ENCODE results near the gene FRMD3.
A peak's percentile ranks its signal among the peaks of the same experiment; 100 is the strongest.

The FRMD3 gene

GRCh38 chr9:83511051-83511450 lies 27.1 kb downstream of the FRMD3 start:
- no peak for TF ChIP-seq CTCF (IDR thresholded peaks at IDR 0.05)
- H3K9me3 Mint-ChIP-seq: peaks cover 6% of the 10 kb centered on the region
- no peak overlapping the region for H3K4me3 Mint-ChIP-seq
- H3K36me3 Mint-ChIP-seq (ENCODE audit: low read depth): peaks cover 4% of the 10 kb centered on the region
- H3K27ac Mint-ChIP-seq: no peak overlapping the region
- H3K27me3 Mint-ChIP-seq (ENCODE audit: low read depth, poor library complexity): peaks cover 8% of the 10 kb centered on the region
- H3K4me1 Mint-ChIP-seq: peaks cover 10% of the 10 kb centered on the region
- DNase-seq: no peak

- Mint-ChIP-seq H3K36me3 (ENCODE audit: low read depth) (peaks cover 4% of the 10 kb centered on the region), H3K27me3 (ENCODE audit: low read depth, poor library complexity) (peaks cover 3% of the 10 kb centered on the region), H3K4me1 (peaks cover 16% of the 10 kb centered on the region), H3K4me3 (no peak overlapping the region), H3K27ac (peak overlapping the region; percentile 3), H3K9me3 (no peaks in the 10 kb centered on the region)
- TF ChIP-seq CTCF (IDR thresholded peaks at IDR 0.05): no peak
- no peak for DNase-seq
Measured at GRCh38 chr9:83509402-83509801, 28.8 kb downstream of the FRMD3 start.

GRCh38 chr9:83508067-83508466 lies 30.1 kb downstream of the FRMD3 start:
- peaks cover 4% of the 10 kb centered on the region for H3K36me3 Mint-ChIP-seq (ENCODE audit: low read depth)
- peaks cover 3% of the 10 kb centered on the region for H3K27me3 Mint-ChIP-seq (ENCODE audit: low read depth, poor library complexity)
- H3K9me3 Mint-ChIP-seq: no peaks in the 10 kb centered on the region
- no peak overlapping the region for H3K4me3 Mint-ChIP-seq
- no peak for TF ChIP-seq CTCF (IDR thresholded peaks at IDR 0.05)
- DNase-seq: no peak
- H3K27ac Mint-ChIP-seq: no peak overlapping the region
- H3K4me1 Mint-ChIP-seq: peaks cover 16% of the 10 kb centered on the region

GRCh38 chr9:83505282-83505681 lies 32.9 kb downstream of the FRMD3 start:
- no peak overlapping the region for H3K4me3 Mint-ChIP-seq
- no peak for DNase-seq
- peaks cover 16% of the 10 kb centered on the region for H3K4me1 Mint-ChIP-seq
- peaks cover 3% of the 10 kb centered on the region for H3K27me3 Mint-ChIP-seq (ENCODE audit: low read depth, poor library complexity)
- no peak for TF ChIP-seq CTCF (IDR thresholded peaks at IDR 0.05)
- H3K36me3 Mint-ChIP-seq (ENCODE audit: low read depth): no peaks in the 10 kb centered on the region
- H3K27ac Mint-ChIP-seq: no peak overlapping the region
- no peaks in the 10 kb centered on the region for H3K9me3 Mint-ChIP-seq

GRCh38 chr9:83503866-83504265 lies 34.3 kb downstream of the FRMD3 start:
- no peak for DNase-seq
- peaks cover 6% of the 10 kb centered on the region for H3K4me1 Mint-ChIP-seq
- no peaks in the 10 kb centered on the region for H3K9me3 Mint-ChIP-seq
- H3K4me3 Mint-ChIP-seq: no peak overlapping the region
- H3K27me3 Mint-ChIP-seq (ENCODE audit: low read depth, poor library complexity): no peaks in the 10 kb centered on the region
- no peak for TF ChIP-seq CTCF (IDR thresholded peaks at IDR 0.05)
- no peaks in the 10 kb centered on the region for H3K36me3 Mint-ChIP-seq (ENCODE audit: low read depth)
- no peak overlapping the region for H3K27ac Mint-ChIP-seq

- no peak for DNase-seq
- Mint-ChIP-seq H3K36me3 (ENCODE audit: low read depth) (no peaks in the 10 kb centered on the region), H3K27ac (no peak overlapping the region), H3K27me3 (ENCODE audit: low read depth, poor library complexity) (no peaks in the 10 kb centered on the region), H3K4me3 (no peak overlapping the region), H3K4me1 (peaks cover 6% of the 10 kb centered on the region), H3K9me3 (no peaks in the 10 kb centered on the region)
- TF ChIP-seq CTCF (IDR thresholded peaks at IDR 0.05): no peak
Measured at GRCh38 chr9:83501565-83501964, 36.6 kb downstream of the FRMD3 start.
